Activated CD4-positive, CD25-positive, alpha-beta regulatory T cell (primary cell): ENCODE results near the gene PHLDB2.

Experiments
- DNase-seq, 4 experiments: peaks; one replicate each; lab custom pipeline; 2025; lab: John Stamatoyannopoulos, UW

PHLDB2 gene

DNA sequence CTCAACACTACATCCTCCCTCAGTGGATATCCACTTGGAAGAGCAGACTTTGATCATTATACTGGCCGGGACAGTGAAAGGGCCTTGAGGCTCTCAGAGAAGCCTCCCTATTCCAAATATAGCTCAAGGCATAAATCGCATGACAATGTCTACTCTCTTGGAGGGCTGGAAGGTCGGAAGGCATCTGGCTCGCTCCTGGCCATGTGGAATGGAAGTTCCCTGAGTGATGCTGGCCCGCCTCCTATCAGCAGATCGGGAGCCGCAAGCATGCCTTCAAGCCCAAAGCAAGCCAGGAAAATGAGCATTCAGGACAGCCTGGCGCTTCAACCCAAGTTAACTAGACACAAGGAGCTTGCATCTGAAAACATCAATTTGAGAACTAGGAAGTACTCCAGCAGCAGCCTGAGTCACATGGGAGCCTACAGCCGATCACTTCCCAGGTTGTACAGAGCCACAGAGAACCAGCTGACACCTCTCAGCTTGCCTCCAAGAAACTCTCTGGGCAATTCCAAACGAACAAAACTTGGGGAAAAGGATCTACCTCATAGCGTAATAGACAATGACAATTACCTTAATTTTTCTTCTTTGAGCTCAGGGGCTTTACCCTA lies 25.4 kb downstream of the PHLDB2 start:
- no peak for DNase-seq

GRCh38 chr3:111885578-111885977 lies 26.5 kb downstream of the PHLDB2 start:
- DNase-seq, result no peak

DNA sequence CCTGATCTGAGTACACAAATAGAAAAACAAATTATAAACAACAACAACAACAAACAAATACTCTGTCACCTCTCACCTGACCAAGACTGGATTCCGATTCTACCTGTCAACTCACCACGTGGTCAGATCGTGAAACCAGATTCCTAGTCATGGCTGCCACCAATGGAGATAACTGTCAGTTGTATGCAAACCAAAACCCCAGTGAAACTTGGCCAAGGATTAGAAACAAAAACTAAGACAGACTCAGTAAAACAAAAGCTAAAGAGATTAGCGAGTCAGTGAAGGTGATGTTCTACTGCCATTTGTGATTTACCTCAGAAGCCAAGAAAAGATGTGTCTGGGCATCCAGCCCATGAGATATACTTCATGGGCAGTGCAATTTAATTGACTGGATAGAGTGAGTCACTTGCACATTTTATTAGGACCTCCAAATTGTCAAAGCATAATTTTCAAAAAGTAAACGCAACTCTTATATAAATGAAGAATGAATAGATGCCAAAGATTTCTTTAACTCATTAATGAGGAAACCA lies 31.1 kb downstream of the PHLDB2 start:
- no peak for DNase-seq

DNA sequence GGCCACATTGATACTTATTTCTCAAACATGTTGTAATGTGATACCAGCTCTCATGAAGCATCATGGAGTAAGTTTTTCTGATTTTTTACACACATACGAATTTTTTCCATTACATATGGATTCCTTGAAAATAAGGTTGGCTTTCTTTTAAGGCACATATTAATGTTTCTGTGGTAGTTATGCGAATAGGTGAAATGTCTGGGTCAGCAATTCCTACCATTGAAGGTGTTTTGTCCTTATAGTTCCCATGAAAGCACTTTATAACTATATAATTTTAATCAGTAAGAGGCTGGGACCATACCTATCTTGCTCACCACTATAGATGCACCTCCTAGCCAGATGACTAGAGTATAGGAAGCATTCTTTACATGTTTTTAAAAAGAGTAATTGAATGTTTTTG lies 33.0 kb downstream of the PHLDB2 start:
- no peak for DNase-seq

DNA sequence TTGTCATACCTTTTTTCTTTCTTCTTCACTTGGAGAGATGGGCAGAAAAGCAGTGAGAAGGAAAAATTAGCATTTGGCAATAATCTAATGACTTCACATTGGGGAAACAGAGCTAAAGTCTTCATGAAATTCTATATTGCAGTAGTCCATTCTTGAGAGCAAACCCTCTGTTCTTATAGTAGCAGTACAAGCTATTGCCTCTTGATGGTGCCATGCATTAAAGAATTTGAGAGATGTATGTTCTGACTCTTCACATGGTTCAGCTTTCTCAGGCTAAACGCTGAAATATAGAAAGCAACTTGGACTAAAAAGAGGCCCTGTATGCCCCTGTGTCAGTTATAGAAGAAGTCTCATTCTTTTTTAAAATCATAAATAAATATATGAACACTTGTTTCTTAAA lies 36.0 kb downstream of the PHLDB2 start:
- DNase-seq, result no peak

- no peak for DNase-seq
These were observed 40.9 kb downstream of the PHLDB2 start for GRCh38 chr3:111899966-111900365.

DNA sequence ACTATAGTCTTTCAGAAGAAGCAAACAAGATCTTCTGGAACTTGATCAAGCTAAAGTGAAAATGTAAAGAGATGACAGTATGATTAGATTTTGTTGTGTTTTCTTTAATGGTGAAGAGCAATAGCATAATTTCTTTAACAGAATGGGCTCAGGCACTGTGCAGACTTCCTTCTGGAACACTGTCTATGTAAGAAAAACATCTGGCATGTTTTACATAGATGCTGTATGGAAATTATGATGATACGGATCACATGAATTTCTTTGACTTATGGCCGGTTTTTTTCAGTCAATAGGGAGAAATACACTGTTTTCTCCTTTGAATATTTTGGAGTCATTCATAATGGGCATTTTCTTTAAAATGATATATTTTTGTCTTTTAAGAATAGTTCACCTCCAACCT lies 42.6 kb downstream of the PHLDB2 start:
- no peak for DNase-seq

GRCh38 chr3:111902534-111902933 lies 43.5 kb downstream of the PHLDB2 start:
- no peak for DNase-seq

DNA sequence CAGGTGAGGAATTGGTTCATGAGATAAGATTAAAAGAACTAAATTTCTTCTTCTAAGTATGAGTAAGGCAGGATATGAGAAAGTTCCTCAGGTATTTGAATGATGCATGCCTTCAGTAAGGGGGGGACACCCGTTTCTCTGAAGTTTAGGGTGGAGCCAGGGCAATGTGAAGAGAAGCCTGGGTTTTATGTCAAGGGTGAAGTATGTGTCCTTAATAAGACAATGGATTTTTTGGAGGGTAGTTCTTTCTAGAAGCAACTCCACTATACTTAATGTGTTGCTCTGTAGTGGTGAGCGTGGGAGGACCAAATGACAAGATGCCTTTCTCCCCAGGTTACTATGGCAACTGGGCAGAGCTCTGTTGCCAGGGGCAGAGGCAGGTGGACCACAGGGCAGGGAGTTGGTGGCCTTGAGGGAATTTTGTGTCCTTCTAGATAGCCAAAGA lies 44.0 kb downstream of the PHLDB2 start:
- no peak for DNase-seq

GRCh38 chr3:111904376-111905241 lies 45.5 kb downstream of the PHLDB2 start:
- no peak for DNase-seq

DNA sequence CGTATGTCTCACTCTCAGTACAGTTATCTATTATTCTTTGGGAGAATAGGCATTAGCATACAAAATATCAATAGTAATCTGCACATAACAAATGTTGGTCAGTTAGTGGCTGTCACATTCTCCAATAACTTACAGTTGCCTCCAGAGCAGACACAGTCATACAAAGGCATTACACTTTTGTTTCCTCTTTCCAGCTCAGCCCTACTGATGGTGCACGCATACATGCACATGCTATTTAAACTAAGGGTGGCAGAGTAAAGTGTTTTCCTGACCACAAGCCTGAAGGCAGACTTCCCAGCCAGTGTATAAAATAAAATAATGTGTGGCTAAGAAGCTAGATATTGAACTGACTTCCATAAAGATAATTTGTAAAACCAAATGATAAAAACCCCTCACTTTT lies 47.6 kb downstream of the PHLDB2 start:
- DNase-seq, result no peak

- no peak for DNase-seq
These were observed 48.1 kb downstream of the PHLDB2 start for GRCh38 chr3:111907151-111907550.

DNA sequence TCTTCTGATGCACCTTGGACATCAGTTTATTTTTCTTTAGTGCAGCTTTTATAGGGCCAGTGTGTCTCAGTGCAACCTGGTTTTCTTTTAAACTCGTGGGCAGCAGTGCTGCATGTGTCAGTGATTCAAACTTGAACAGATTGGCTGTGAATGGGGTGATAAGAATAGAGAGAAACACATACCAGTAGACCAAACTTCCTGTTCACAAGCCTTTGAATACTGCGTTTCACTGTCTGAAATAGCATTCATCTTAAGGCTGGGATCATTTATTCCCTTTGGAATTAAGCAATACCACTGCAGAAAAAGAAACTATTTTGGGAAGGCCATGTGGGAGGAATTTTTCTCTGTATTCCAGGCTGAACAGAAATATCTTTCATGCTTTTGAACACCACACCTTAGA lies 51.7 kb downstream of the PHLDB2 start:
- no peak for DNase-seq

GRCh38 chr3:111911446-111911845 lies 52.4 kb downstream of the PHLDB2 start:
- DNase-seq, result no peak

GRCh38 chr3:111913163-111913763 lies 54.2 kb downstream of the PHLDB2 start:
- no peak for DNase-seq

DNA sequence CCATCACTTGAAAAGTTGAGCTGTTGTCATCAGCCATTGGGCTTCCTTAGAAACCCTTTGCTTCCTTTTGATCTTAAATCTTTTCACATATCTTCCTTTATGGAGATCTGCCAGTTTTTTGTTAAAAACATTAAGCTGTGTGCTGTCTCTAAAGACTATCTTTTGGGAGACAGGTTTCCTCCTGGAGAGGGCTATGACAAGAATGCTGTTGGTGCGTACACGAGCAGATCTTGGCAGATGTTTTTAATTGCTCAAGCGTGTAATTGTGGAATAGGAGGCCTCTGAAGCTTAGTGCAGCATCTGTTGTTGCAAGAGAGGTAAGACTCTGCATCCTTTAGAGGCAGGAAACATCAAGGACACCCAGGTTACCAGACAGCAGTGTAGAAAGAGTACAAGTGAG lies 56.8 kb downstream of the PHLDB2 start:
- no peak for DNase-seq

GRCh38 chr3:111917300-111917699 lies 58.2 kb downstream of the PHLDB2 start:
- DNase-seq, result no peak

- no peak for DNase-seq
These were observed 60.5 kb downstream of the PHLDB2 start for GRCh38 chr3:111919370-111920065.

- no peak for DNase-seq
These were observed 62.1 kb downstream of the PHLDB2 start for GRCh38 chr3:111921181-111921580.

GRCh38 chr3:111923095-111923771 lies 64.2 kb downstream of the PHLDB2 start:
- no peak for DNase-seq

DNA sequence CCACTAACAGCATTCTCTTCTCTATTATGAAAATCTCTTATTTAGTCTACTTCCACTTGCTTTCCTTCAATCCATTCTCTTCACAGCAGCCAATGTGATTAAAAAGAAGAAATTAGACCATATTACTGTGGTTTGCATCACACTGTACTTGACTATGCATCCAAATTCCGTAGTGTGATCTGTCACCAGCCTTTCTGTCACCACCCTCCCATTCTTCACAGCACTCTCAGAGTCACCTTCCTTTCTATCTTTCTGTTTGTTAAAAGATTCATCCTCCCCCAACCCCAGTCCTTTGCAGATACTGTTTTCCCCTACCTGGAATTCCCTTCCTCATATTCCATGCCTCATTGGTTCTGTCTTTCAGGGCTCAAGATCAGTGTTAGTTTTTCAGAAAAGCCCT lies 64.7 kb downstream of the PHLDB2 start:
- DNase-seq, result no peak

GRCh38 chr3:111924283-111924682 lies 65.2 kb downstream of the PHLDB2 start:
- no peak for DNase-seq
